GM12878 (cell line): ENCODE data around the gene C16orf74. TPM values are rescaled to one million over a fixed set of nuclear protein-coding genes. Genes with fewer than 3 reads are reported as not detected.

Source experiments
- ATAC-seq: fragments of 200-7000 bp; cut with Tn5 transposase; 3 replicates; pipeline ENCODE4 v1.9.1; 2020; ENCODE audit warnings: mild to moderate bottlenecking, moderate library complexity
- BruUV-seq: library from RNA; stranded (reverse); fragments of 400-500 nt; replicated peaks from 2 replicates; lab custom pipeline; 2021; lab: Mats Ljungman, UMichigan
- CTCF ChIA-PET: fragments of 300-600 bp; sonication (Branson Sonifier 250); formaldehyde crosslinking; extraction: SDS; loops from one replicate; lab custom pipeline; 2021; ENCODE audit warnings: inconsistent platforms; lab: Yijun Ruan, JAX
- POLR2A ChIA-PET: fragments of 350-600 bp; formaldehyde crosslinking; extraction: SDS; loops from one replicate; lab custom pipeline; 2021; ENCODE audit warnings: inconsistent platforms; lab: Charles Lee
- RAD21 ChIA-PET: fragments of 300-600 bp; sonication (Branson Sonifier 250); formaldehyde crosslinking; loops from one replicate; lab custom pipeline; 2023; ENCODE audit warnings: antibody characterized with exemption; ENCODE audit not compliant: unreplicated experiment; lab: Charles Lee
- SMC1A ChIA-PET: fragments of 300-600 bp; sonication (Branson Sonifier 250); formaldehyde crosslinking; loops from one replicate; lab custom pipeline; 2023; ENCODE audit not compliant: unreplicated experiment, uncharacterized antibody; lab: Charles Lee
- DNase-seq: peaks from one replicate; pipeline ENCODE4 v3.0.0-alpha.2; 2011; ENCODE audit warnings: low read depth, low spot score
- FAIRE-seq: peaks from 3 replicates; lab custom pipeline; 2011; peaks lifted over from hg19 to GRCh38; lab: Jason Lieb, UNC
- H2AFZ ChIP-seq: 2 replicates; pipeline ENCODE4 v1.6.0; 2011; ENCODE audit warnings: low read depth, low read length, control low read depth; ENCODE audit not compliant: control insufficient read depth
- H3K27ac ChIP-seq: 2 replicates; pipeline ENCODE4 v1.5.1; 2011; ENCODE audit warnings: control low read depth; ENCODE audit not compliant: control insufficient read depth, insufficient read depth
- H3K27me3 ChIP-seq, 2 experiments: replicated peaks in 1 of 2; 2 replicates each; pipeline versions ENCODE4 v1.6.0 to v1.6.1; 2011; ENCODE audit warnings: low read length in 1 of 2; ENCODE audit not compliant: control insufficient read depth in 2 of 2, insufficient read depth in 2 of 2
- H3K36me3 ChIP-seq, 2 experiments: 2 replicates each; pipeline ENCODE4 v1.5.1; 2011; ENCODE audit warnings: low read length in 1 of 2; ENCODE audit not compliant: control insufficient read depth in 2 of 2, insufficient read depth in 2 of 2
- H3K4me1 ChIP-seq: 2 replicates; pipeline ENCODE4 v1.6.1; 2011; ENCODE audit warnings: mild to moderate bottlenecking, low read length, moderate library complexity, mixed read lengths; ENCODE audit not compliant: control insufficient read depth, insufficient read depth
- H3K4me2 ChIP-seq: 2 replicates; pipeline ENCODE4 v1.6.0; 2011; ENCODE audit warnings: control low read depth; ENCODE audit not compliant: control insufficient read depth, insufficient read depth
- H3K4me3 ChIP-seq: fragments of 200-600 bp; sonication (generic); 2 replicates; pipeline ENCODE4 v1.5.1; 2016
- H3K79me2 ChIP-seq: 2 replicates; pipeline ENCODE4 v1.6.0; 2011; ENCODE audit warnings: low read length; ENCODE audit not compliant: control insufficient read depth, insufficient read depth
- H3K9ac ChIP-seq: 2 replicates; pipeline ENCODE4 v1.8.0; 2011; ENCODE audit warnings: low read length, control low read depth, mixed read lengths; ENCODE audit not compliant: control insufficient read depth, insufficient read depth
- H3K9me3 ChIP-seq: replicated peaks from 3 replicates; pipeline ENCODE4 v1.5.1; 2011; ENCODE audit warnings: mild to moderate bottlenecking, low read length; ENCODE audit not compliant: control insufficient read depth, insufficient read depth
- H4K20me1 ChIP-seq: 2 replicates; pipeline ENCODE4 v1.6.0; 2011; ENCODE audit not compliant: control insufficient read depth, insufficient read depth
- ATF3 ChIP-seq: IDR thresholded peaks from 2 replicates; pipeline ENCODE4 v1.6.1; 2011; ENCODE audit warnings: low read depth, mild to moderate bottlenecking, low read length, moderate library complexity, borderline replicate concordance; ENCODE audit errors: extremely low read depth
- CBFB ChIP-seq: IDR thresholded peaks from 2 replicates; pipeline ENCODE4 v1.6.1; 2016; ENCODE audit warnings: antibody characterized with exemption, low read depth
- CHD4 ChIP-seq: fragments of 200-600 bp; sonication (generic); IDR thresholded peaks from 2 replicates; pipeline ENCODE4 v1.6.1; 2016; ENCODE audit warnings: mild to moderate bottlenecking
- CREB1 ChIP-seq: IDR thresholded peaks from 2 replicates; pipeline ENCODE4 v1.6.1; 2012; ENCODE audit warnings: low read depth, mild to moderate bottlenecking, inconsistent platforms
- ESRRA ChIP-seq: IDR thresholded peaks from 2 replicates; pipeline ENCODE4 v1.6.1; 2012; ENCODE audit warnings: mild to moderate bottlenecking, low read length, improper control_type of control experiment
- EZH2 ChIP-seq: IDR thresholded peaks from 2 replicates; pipeline ENCODE4 v1.6.1; 2012; ENCODE audit warnings: low read depth, mild to moderate bottlenecking, control low read depth, inconsistent platforms, low read length, borderline replicate concordance; ENCODE audit not compliant: control insufficient read depth
- KAT2A ChIP-seq: conservative IDR thresholded peaks from 2 replicates; pipeline ENCODE4 v1.6.1; 2011; ENCODE audit warnings: low read depth, low read length; ENCODE audit not compliant: control insufficient read depth
- SMAD5 ChIP-seq: IDR thresholded peaks from 2 replicates; pipeline ENCODE4 v1.6.1; 2016; ENCODE audit warnings: antibody characterized with exemption, low read depth
- YY1 ChIP-seq: IDR thresholded peaks from 2 replicates; pipeline ENCODE4 v1.6.1; 2011; ENCODE audit warnings: low read depth, mild to moderate bottlenecking, low read length
- ZNF217 ChIP-seq: fragments of 450-650 bp; IDR thresholded peaks from 2 replicates; pipeline ENCODE4 v1.6.1; 2017; ENCODE audit warnings: antibody characterized with exemption, mild to moderate bottlenecking
- WGBS: methylation state at CpG from one replicate; pipeline ENCODE4 v1.1.6; 2016; ENCODE audit warnings: low lambda C conversion rate; ENCODE audit not compliant: insufficient replicate concordance, insufficient coverage; ENCODE audit errors: missing lambda C conversion rate; 5-methylcytosine and 5-hydroxymethylcytosine counted together
- in situ Hi-C: fragments of 300-500 bp; cut with MboI; formaldehyde crosslinking; loops from 9 replicates; pipeline ENCODE4 v1.14.3; 2018; ENCODE audit warnings: mixed read lengths
- intact Hi-C: fragments of 100-400 bp; cut with micrococcal nuclease; formaldehyde crosslinking; loops from one replicate; pipeline ENCODE4 v1.14.2; 2022; ENCODE audit not compliant: unreplicated experiment
- polyA plus RNA-seq, 11 experiments: library from polyadenylated mRNA; depleted of rRNA in 4 of 11; unstranded in 6 of 11; stranded (reverse) in 5 of 11; fragments of >200 nt; fragmentation: Nextera tagmentation in 4 of 11; fragmentation: Illumina TruSeq in 1 of 11; extraction: Ambion mirVana in 4 of 11; extraction: Trizol in 1 of 11; gene quantifications; 1 replicate in 1 of 11; 2 replicates in 10 of 11; pipeline versions ENCODE4 v1.2.1 to v1.2.3, GENCODE V29; 2011 to 2016; ENCODE audit warnings: inconsistent platforms in 2 of 11, missing spikeins in 2 of 11, low read depth in 1 of 11
- total RNA-seq, 4 experiments: library from RNA; depleted of rRNA in 3 of 4; stranded (reverse); fragments of >200 nt in 3 of 4; fragmentation: Illumina TruSeq in 1 of 4; extraction: Trizol in 1 of 4; gene quantifications; 2 replicates each; pipeline versions ENCODE4 v1.2.1 to v1.2.3, GENCODE V29; 2013 to 2021
- TF ChIP-seq, protein P1 (sequence below): fragments of 450-650 bp; IDR thresholded peaks from 2 replicates; pipeline ENCODE4 v1.6.1; 2016; ENCODE audit warnings: mild to moderate bottlenecking, moderate library complexity, borderline replicate concordance
- TF ChIP-seq, protein P2 (sequence below): IDR thresholded peaks from 2 replicates; pipeline ENCODE4 v1.6.1; 2011; ENCODE audit warnings: mild to moderate bottlenecking, low read depth, low read length, moderate library complexity; ENCODE audit not compliant: insufficient replicate concordance

C16orf74 gene
- total and polyA plus RNA-seq, 10 of the 15 experiments (the other 5 are each of a cell fraction or from before 2014, with no cell fraction given), result 0.23 to 20.1 (median 6.8) TPM

GRCh38 chr16:85730186-85730465, 20.8 kb downstream of the C16orf74 start:
- no peak overlapping the region for H3K27ac ChIP-seq
- DNase-seq (no peak), ATAC-seq (no peak), FAIRE-seq (no peak)
- no TSS peak for BruUV-seq
- in situ Hi-C loops (no loop called here), intact Hi-C loops (no loop called here)
- no peaks in the 10 kb centered on the region; the same call in 1 of the 2 replicates for H4K20me1 ChIP-seq
- RAD21 ChIA-PET, result interaction anchor here (0.5 kb wide), 1 partner anchor 431 kb away, joined by 3 read pairs; no protein-coding TSS in a partner anchor
- no peak overlapping the region for H3K9ac ChIP-seq
- H3K9me3 ChIP-seq, result no peaks in the 10 kb centered on the region; the same call in 2 of the 3 replicates
- 100% methylated on average over 5 of the region's 5 CpGs for WGBS
- H3K27me3 ChIP-seq, result no peaks in the 10 kb centered on the region; a peak in 2 of 4 replicates
- SMC1A ChIA-PET, result no interaction called here
- CTCF ChIA-PET, result interaction anchor here (1.0 kb wide), 1 partner anchor 11 kb away, joined by 3 read pairs; no protein-coding TSS in a partner anchor
- no peaks in the 10 kb centered on the region for H3K36me3 ChIP-seq
- H3K4me2 ChIP-seq, result no peak overlapping the region
- H3K79me2 ChIP-seq, result no peaks in the 10 kb centered on the region
- TF ChIP-seq ATF3 (no peak), CBFB (no peak), ZNF217 (no peak), ESRRA (no peak), KAT2A (no peak), YY1 (no peak), CREB1 (no peak), EZH2 (no peak), SMAD5 (no peak), CHD4 (no peak)
- TF ChIP-seq, protein P1, sequence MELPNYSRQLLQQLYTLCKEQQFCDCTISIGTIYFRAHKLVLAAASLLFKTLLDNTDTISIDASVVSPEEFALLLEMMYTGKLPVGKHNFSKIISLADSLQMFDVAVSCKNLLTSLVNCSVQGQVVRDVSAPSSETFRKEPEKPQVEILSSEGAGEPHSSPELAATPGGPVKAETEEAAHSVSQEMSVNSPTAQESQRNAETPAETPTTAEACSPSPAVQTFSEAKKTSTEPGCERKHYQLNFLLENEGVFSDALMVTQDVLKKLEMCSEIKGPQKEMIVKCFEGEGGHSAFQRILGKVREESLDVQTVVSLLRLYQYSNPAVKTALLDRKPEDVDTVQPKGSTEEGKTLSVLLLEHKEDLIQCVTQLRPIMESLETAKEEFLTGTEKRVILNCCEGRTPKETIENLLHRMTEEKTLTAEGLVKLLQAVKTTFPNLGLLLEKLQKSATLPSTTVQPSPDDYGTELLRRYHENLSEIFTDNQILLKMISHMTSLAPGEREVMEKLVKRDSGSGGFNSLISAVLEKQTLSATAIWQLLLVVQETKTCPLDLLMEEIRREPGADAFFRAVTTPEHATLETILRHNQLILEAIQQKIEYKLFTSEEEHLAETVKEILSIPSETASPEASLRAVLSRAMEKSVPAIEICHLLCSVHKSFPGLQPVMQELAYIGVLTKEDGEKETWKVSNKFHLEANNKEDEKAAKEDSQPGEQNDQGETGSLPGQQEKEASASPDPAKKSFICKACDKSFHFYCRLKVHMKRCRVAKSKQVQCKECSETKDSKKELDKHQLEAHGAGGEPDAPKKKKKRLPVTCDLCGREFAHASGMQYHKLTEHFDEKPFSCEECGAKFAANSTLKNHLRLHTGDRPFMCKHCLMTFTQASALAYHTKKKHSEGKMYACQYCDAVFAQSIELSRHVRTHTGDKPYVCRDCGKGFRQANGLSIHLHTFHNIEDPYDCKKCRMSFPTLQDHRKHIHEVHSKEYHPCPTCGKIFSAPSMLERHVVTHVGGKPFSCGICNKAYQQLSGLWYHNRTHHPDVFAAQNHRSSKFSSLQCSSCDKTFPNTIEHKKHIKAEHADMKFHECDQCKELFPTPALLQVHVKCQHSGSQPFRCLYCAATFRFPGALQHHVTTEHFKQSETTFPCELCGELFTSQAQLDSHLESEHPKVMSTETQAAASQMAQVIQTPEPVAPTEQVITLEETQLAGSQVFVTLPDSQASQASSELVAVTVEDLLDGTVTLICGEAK, result no peak
- TF ChIP-seq, protein P2, sequence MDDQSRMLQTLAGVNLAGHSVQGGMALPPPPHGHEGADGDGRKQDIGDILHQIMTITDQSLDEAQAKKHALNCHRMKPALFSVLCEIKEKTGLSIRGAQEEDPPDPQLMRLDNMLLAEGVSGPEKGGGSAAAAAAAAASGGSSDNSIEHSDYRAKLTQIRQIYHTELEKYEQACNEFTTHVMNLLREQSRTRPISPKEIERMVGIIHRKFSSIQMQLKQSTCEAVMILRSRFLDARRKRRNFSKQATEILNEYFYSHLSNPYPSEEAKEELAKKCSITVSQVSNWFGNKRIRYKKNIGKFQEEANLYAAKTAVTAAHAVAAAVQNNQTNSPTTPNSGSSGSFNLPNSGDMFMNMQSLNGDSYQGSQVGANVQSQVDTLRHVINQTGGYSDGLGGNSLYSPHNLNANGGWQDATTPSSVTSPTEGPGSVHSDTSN, result no peak
- H3K4me3 ChIP-seq, result no peak overlapping the region
- no peak overlapping the region for H2AFZ ChIP-seq
- H3K4me1 ChIP-seq, result peaks cover 5% of the 10 kb centered on the region; the same call in 1 of the 2 replicates
- POLR2A ChIA-PET, result interaction anchor here (0.6 kb wide), 1 partner anchor 752 kb away, joined by 5 read pairs; no protein-coding TSS in a partner anchor
